COLO668 (cell line): Measurements from ENCODE around the gene TMEM51.

ENCODE experiments used
- DNase-seq: peaks from one replicate; lab custom pipeline; 2025; ENCODE audit not compliant: unreplicated experiment; lab: John Stamatoyannopoulos, UW

Gene TMEM51

GRCh38 chr1:15176898-15177665, 23.5 kb downstream of the TMEM51 start:
- no peak for DNase-seq

- DNase-seq, result no peak
Observed at GRCh38 chr1:15177710-15178166, 24.2 kb downstream of the TMEM51 start.

- peak; percentile 93 for DNase-seq
Observed at GRCh38 chr1:15178571-15179484, 25.3 kb downstream of the TMEM51 start.

GRCh38 chr1:15179485-15179883, 25.9 kb downstream of the TMEM51 start:
- DNase-seq, result no peak

GRCh38 chr1:15180189-15180588, 26.6 kb downstream of the TMEM51 start:
- DNase-seq, result no peak

- DNase-seq, result peak; percentile 94
Observed at GRCh38 chr1:15180945-15181523, 27.5 kb downstream of the TMEM51 start.

- peak; percentile 94 for DNase-seq
Observed at GRCh38 chr1:15181564-15181963, 28.0 kb downstream of the TMEM51 start.

GRCh38 chr1:15184436-15185241, 31.1 kb downstream of the TMEM51 start:
- peak; percentile 67 for DNase-seq

GRCh38 chr1:15185617-15186016, 32.1 kb downstream of the TMEM51 start:
- no peak for DNase-seq

GRCh38 chr1:15186073-15186845, 32.7 kb downstream of the TMEM51 start:
- DNase-seq, result no peak

- no peak for DNase-seq
Observed at GRCh38 chr1:15186846-15187151, 33.3 kb downstream of the TMEM51 start.

GRCh38 chr1:15187175-15188129, 33.9 kb downstream of the TMEM51 start:
- peak; percentile 60 for DNase-seq

- DNase-seq, result peak; percentile 37
Observed at GRCh38 chr1:15188130-15188524, 34.6 kb downstream of the TMEM51 start.

- no peak for DNase-seq
Observed at GRCh38 chr1:15188678-15189077, 35.1 kb downstream of the TMEM51 start.

- peak; percentile 49 for DNase-seq
Observed at GRCh38 chr1:15189692-15190370, 36.3 kb downstream of the TMEM51 start.

GRCh38 chr1:15191267-15191666, 37.7 kb downstream of the TMEM51 start:
- DNase-seq, result no peak

- DNase-seq, result no peak
Observed at GRCh38 chr1:15191770-15192169, 38.2 kb downstream of the TMEM51 start.

- DNase-seq, result no peak
Observed at GRCh38 chr1:15192916-15193550, 39.5 kb downstream of the TMEM51 start.
